IMR-90 (cell line): ENCODE measurements around the gene ERVK3-1. TPM values are rescaled to one million over a fixed set of nuclear protein-coding genes. Genes with fewer than 3 reads are reported as not detected.

Experiments
- ATAC-seq: fragments of 200-7000 bp; cut with Tn5 transposase; 2 replicates; pipeline ENCODE4 v1.9.1; 2020; ENCODE audit warnings: low read depth, mild to moderate bottlenecking, moderate library complexity
- BruUV-seq: library from RNA; stranded (reverse); fragments of 400-500 nt; replicated peaks from 2 replicates; lab custom pipeline; 2021; lab: Mats Ljungman, UMichigan
- CTCF ChIA-PET: fragments of 300-600 bp; formaldehyde crosslinking; extraction: SDS; loops from one replicate; lab custom pipeline; 2021; ENCODE audit warnings: antibody characterized with exemption; lab: Yijun Ruan, JAX
- POLR2A ChIA-PET: fragments of 300-600 bp; sonication (Branson Sonifier 250); formaldehyde crosslinking; loops from one replicate; lab custom pipeline; 2022; ENCODE audit warnings: antibody characterized with exemption; ENCODE audit not compliant: unreplicated experiment; lab: Charles Lee
- DNase-seq: peaks from one replicate; pipeline ENCODE4 v3.0.0; 2013
- H2AFZ ChIP-seq: replicated peaks from 2 replicates; pipeline ENCODE3; 2013; ENCODE audit warnings: low read length, mild to moderate bottlenecking; ENCODE audit not compliant: poor library complexity
- H2AK5ac ChIP-seq: 2 replicates; pipeline ENCODE4 v1.6.1; 2013; ENCODE audit warnings: low read depth, low read length, inconsistent platforms
- H2AK9ac ChIP-seq: replicated peaks from 2 replicates; pipeline ENCODE3; 2013; ENCODE audit warnings: mild to moderate bottlenecking, low read depth, low read length, moderate library complexity; ENCODE audit not compliant: poor library complexity
- H2BK120ac ChIP-seq: 2 replicates; pipeline ENCODE4 v1.6.1; 2013; ENCODE audit warnings: low read depth, low read length, inconsistent platforms
- H2BK15ac ChIP-seq: 3 replicates; pipeline ENCODE4 v1.6.1; 2013; ENCODE audit warnings: low read depth, low read length, inconsistent platforms
- H2BK20ac ChIP-seq: 2 replicates; pipeline ENCODE4 v1.6.1; 2013; ENCODE audit warnings: low read depth, mild to moderate bottlenecking, inconsistent platforms, low read length, moderate library complexity
- H2BK5ac ChIP-seq: 2 replicates; pipeline ENCODE4 v1.6.1; 2013; ENCODE audit warnings: mild to moderate bottlenecking, low read depth, low read length, inconsistent platforms; ENCODE audit not compliant: poor library complexity, severe bottlenecking
- H3K14ac ChIP-seq: replicated peaks from 2 replicates; pipeline ENCODE4 v1.6.1; 2013; ENCODE audit warnings: low read depth, low read length, inconsistent platforms
- H3K18ac ChIP-seq: 2 replicates; pipeline ENCODE4 v1.6.1; 2013; ENCODE audit warnings: low read depth, low read length, control low read depth
- H3K23ac ChIP-seq: 2 replicates; pipeline ENCODE4 v1.6.1; 2013; ENCODE audit warnings: low read depth, low read length, inconsistent platforms
- H3K27ac ChIP-seq: 2 replicates; pipeline ENCODE4 v1.5.1; 2013; ENCODE audit warnings: mild to moderate bottlenecking, control low read depth, low read length; ENCODE audit not compliant: insufficient read depth
- H3K27me3 ChIP-seq: 2 replicates; pipeline ENCODE4 v1.6.1; 2013; ENCODE audit warnings: low read length; ENCODE audit not compliant: control insufficient read depth, insufficient read depth
- H3K36me3 ChIP-seq: 2 replicates; pipeline ENCODE4 v1.6.1; 2013; ENCODE audit warnings: low read length, mixed read lengths; ENCODE audit not compliant: control insufficient read depth, insufficient read depth
- H3K4ac ChIP-seq: 2 replicates; pipeline ENCODE4 v1.6.1; 2013; ENCODE audit warnings: low read depth, low read length, inconsistent platforms
- H3K4me1 ChIP-seq: 2 replicates; pipeline ENCODE4 v1.6.1; 2013; ENCODE audit warnings: low read length, mixed read lengths; ENCODE audit not compliant: control insufficient read depth, insufficient read depth
- H3K4me2 ChIP-seq: 2 replicates; pipeline ENCODE4 v1.6.1; 2013; ENCODE audit warnings: low read depth, mild to moderate bottlenecking, control low read depth, low read length, moderate library complexity
- H3K4me3 ChIP-seq: 2 replicates; pipeline ENCODE4 v1.5.1; 2013; ENCODE audit warnings: low read depth, mild to moderate bottlenecking, control low read depth, low read length, moderate library complexity; ENCODE audit not compliant: insufficient read depth
- H3K56ac ChIP-seq: 2 replicates; pipeline ENCODE4 v1.6.1; 2013; ENCODE audit warnings: low read length, inconsistent platforms; ENCODE audit not compliant: insufficient read depth; ENCODE audit errors: extremely low read depth
- H3K79me1 ChIP-seq, 2 experiments: 2 replicates each; pipeline ENCODE4 v1.6.1; 2013; ENCODE audit warnings: low read length in 2 of 2, inconsistent platforms in 1 of 2, low read depth in 1 of 2
- H3K9ac ChIP-seq: 2 replicates; pipeline ENCODE4 v1.6.1; 2013; ENCODE audit warnings: low read depth, low read length, control low read depth
- H3K9me1 ChIP-seq: 2 replicates; pipeline ENCODE4 v1.6.1; 2013; ENCODE audit warnings: low read length, inconsistent platforms; ENCODE audit not compliant: insufficient read depth
- H3K9me3 ChIP-seq: 2 replicates; pipeline ENCODE4 v1.6.1; 2013; ENCODE audit warnings: low read length; ENCODE audit not compliant: control insufficient read depth, insufficient read depth
- H4K20me1 ChIP-seq: 2 replicates; pipeline ENCODE4 v1.6.1; 2013; ENCODE audit warnings: low read length, inconsistent platforms; ENCODE audit not compliant: insufficient read depth
- H4K5ac ChIP-seq: 2 replicates; pipeline ENCODE4 v1.6.1; 2013; ENCODE audit warnings: mild to moderate bottlenecking, low read depth, low read length, control low read depth
- H4K8ac ChIP-seq, 2 experiments: 2 replicates each; pipeline ENCODE4 v1.6.1; 2013; ENCODE audit warnings: low read depth in 2 of 2, low read length in 2 of 2, control low read depth in 1 of 2, inconsistent platforms in 1 of 2
- H4K91ac ChIP-seq: 2 replicates; pipeline ENCODE4 v1.6.1; 2013; ENCODE audit warnings: low read depth, low read length, inconsistent platforms; ENCODE audit not compliant: insufficient read depth
- BHLHE40 ChIP-seq: fragments of 150-350 bp; IDR thresholded peaks from 2 replicates; pipeline ENCODE4 v1.6.1; 2016; ENCODE audit warnings: mild to moderate bottlenecking, low read depth, low read length
- CEBPB ChIP-seq: IDR thresholded peaks from 2 replicates; pipeline ENCODE4 v1.6.1; 2012; ENCODE audit warnings: low read depth, low read length, improper control_type of control experiment
- CHD1 ChIP-seq: IDR thresholded peaks from 2 replicates; pipeline ENCODE4 v1.6.1; 2012; ENCODE audit warnings: low read depth, low read length, improper control_type of control experiment
- CTCF ChIP-seq: conservative IDR thresholded peaks from 2 replicates; pipeline ENCODE4 v1.5.1; 2012; ENCODE audit warnings: mild to moderate bottlenecking, low read depth, low read length, improper control_type of control experiment
- ELK1 ChIP-seq: fragments of 150-350 bp; IDR thresholded peaks from 2 replicates; pipeline ENCODE4 v1.6.1; 2016; ENCODE audit warnings: low read depth, mild to moderate bottlenecking, low read length, moderate library complexity, borderline replicate concordance
- FOS ChIP-seq: fragments of 150-350 bp; IDR thresholded peaks from 2 replicates; pipeline ENCODE4 v1.6.1; 2016; ENCODE audit warnings: low read depth, low read length
- MAFK ChIP-seq: IDR thresholded peaks from 2 replicates; pipeline ENCODE4 v1.6.1; 2012; ENCODE audit warnings: low read depth, low read length, improper control_type of control experiment
- MAZ ChIP-seq: IDR thresholded peaks from 2 replicates; pipeline ENCODE4 v1.6.1; 2012; ENCODE audit warnings: low read depth, mild to moderate bottlenecking, low read length, improper control_type of control experiment, moderate library complexity, borderline replicate concordance
- MXI1 ChIP-seq: IDR thresholded peaks from 2 replicates; pipeline ENCODE4 v1.6.1; 2012; ENCODE audit warnings: low read depth, mild to moderate bottlenecking, low read length, moderate library complexity, borderline replicate concordance
- NFE2L2 ChIP-seq: fragments of 150-350 bp; IDR thresholded peaks from 2 replicates; pipeline ENCODE4 v1.6.1; 2016; ENCODE audit warnings: low read depth, mild to moderate bottlenecking, low read length
- POLR2A ChIP-seq: IDR thresholded peaks from 2 replicates; pipeline ENCODE4 v1.6.1; 2012; ENCODE audit warnings: mild to moderate bottlenecking, low read depth, low read length
- RAD21 ChIP-seq: IDR thresholded peaks from 2 replicates; pipeline ENCODE4 v1.6.1; 2012; ENCODE audit warnings: low read length, improper control_type of control experiment
- RCOR1 ChIP-seq: IDR thresholded peaks from 2 replicates; pipeline ENCODE4 v1.6.1; 2012; ENCODE audit warnings: mild to moderate bottlenecking, low read length, improper control_type of control experiment; ENCODE audit not compliant: insufficient replicate concordance
- RFX5 ChIP-seq: IDR thresholded peaks from 2 replicates; pipeline ENCODE4 v1.8.0; 2012; ENCODE audit warnings: low read depth, mild to moderate bottlenecking, low read length, moderate library complexity
- SMC3 ChIP-seq: fragments of 150-350 bp; IDR thresholded peaks from 2 replicates; pipeline ENCODE4 v1.6.1; 2016; ENCODE audit warnings: low read depth, mild to moderate bottlenecking, antibody characterized with exemption, low read length, moderate library complexity
- USF2 ChIP-seq: fragments of 150-350 bp; IDR thresholded peaks from 2 replicates; pipeline ENCODE4 v1.6.1; 2017; ENCODE audit warnings: mild to moderate bottlenecking, antibody characterized with exemption, low read length, low read depth
- WGBS, 2 experiments: methylation state at CpG; one replicate each; pipeline versions ENCODE4 v1.1.5 to v1.1.7; 2013; ENCODE audit warnings: missing lambda C conversion rate in 2 of 2; ENCODE audit not compliant: insufficient read length in 1 of 2; ENCODE audit errors: extremely low coverage in 2 of 2; 5-methylcytosine and 5-hydroxymethylcytosine counted together
- dilution Hi-C: fragments of 300-500 bp; cut with HindIII; formaldehyde crosslinking; loops from one replicate; pipeline ENCODE4 v1.14.3; 2018; ENCODE audit warnings: low sequenced_read_pairs; ENCODE audit not compliant: unreplicated experiment
- in situ Hi-C: fragments of 300-500 bp; cut with MboI; formaldehyde crosslinking; loops from 3 replicates; pipeline ENCODE4 v1.14.3; 2019; ENCODE audit warnings: low sequenced_read_pairs, inconsistent platforms, mixed read lengths
- intact Hi-C: fragments of 100-400 bp; cut with micrococcal nuclease; formaldehyde crosslinking; loops from 2 replicates; pipeline ENCODE4 v1.10.0; 2022
- polyA plus RNA-seq, 3 experiments: library from polyadenylated mRNA; depleted of rRNA; stranded (reverse); fragments of >200 nt; gene quantifications; 2 replicates each; pipeline ENCODE4 v1.2.3, GENCODE V29; 2012; ENCODE audit warnings: low replicate concordance in 1 of 3
- total RNA-seq: library from RNA; depleted of rRNA; stranded (reverse); fragments of >200 nt; gene quantifications from 2 replicates; pipeline ENCODE4 v1.2.3, GENCODE V29; 2012

Gene ERVK3-1
- total and polyA plus RNA-seq, 2 of the 4 experiments (the other 2 are of a cell fraction): 33.0 to 39.3 TPM

- Histone ChIP-seq H3K4me3 (no peak overlapping the region), H4K5ac (no peak overlapping the region), H2AK5ac (no peak overlapping the region), H3K4me1 (no peaks in the 10 kb centered on the region), H2AK9ac (no peak overlapping the region), H3K27ac (no peak overlapping the region), H4K8ac (no peak overlapping the region), H3K9me3 (peaks cover 58% of the 10 kb centered on the region), H3K4ac (no peak overlapping the region), H3K27me3 (no peaks in the 10 kb centered on the region), H2BK15ac (no peak overlapping the region), H3K23ac (no peak overlapping the region), H2BK120ac (no peak overlapping the region), H4K91ac (no peak overlapping the region), H3K9me1 (no peaks in the 10 kb centered on the region), H3K18ac (no peak overlapping the region), H3K79me1 (peaks cover 23 to 28% of the 10 kb centered on the region in 2 experiments), H2BK5ac (no peak overlapping the region), H3K4me2 (no peak overlapping the region), H4K20me1 (0 out of 2 replicates have a peak, but pooled peaks cover 1% of the 10 kb centered on the region), H3K14ac (no peak overlapping the region), H2AFZ (no peak overlapping the region), H3K9ac (no peak overlapping the region), H2BK20ac (no peak overlapping the region), H3K56ac (no peak overlapping the region), H3K36me3 (peaks cover 70% of the 10 kb centered on the region)
- DNase-seq (no peak), ATAC-seq (no peak)
- ChIA-PET POLR2A (no interaction called here), CTCF (no interaction called here)
- in situ Hi-C loops: no loop called here
- TF ChIP-seq RFX5 (no peak), RCOR1 (no peak), CEBPB (no peak), USF2 (no peak), MXI1 (no peak), FOS (no peak), RAD21 (no peak), CTCF (no peak), POLR2A (no peak), MAFK (no peak), SMC3 (no peak), NFE2L2 (no peak), ELK1 (no peak), BHLHE40 (no peak), MAZ (no peak), CHD1 (no peak)
- WGBS, 2 experiments: 99% methylated on average over 12 of the region's 22 CpGs; no CpG with 5 or more reads in 1 of the 2 experiments
- intact Hi-C loops: no loop called here
- no TSS peak for BruUV-seq
- dilution Hi-C loops: no loop called here
Measured at GRCh38 chr19:58294743-58295374, 10.3 kb upstream of the ERVK3-1 start.
